Measurements from ENCODE around the gene RABGAP1L.

DNA sequence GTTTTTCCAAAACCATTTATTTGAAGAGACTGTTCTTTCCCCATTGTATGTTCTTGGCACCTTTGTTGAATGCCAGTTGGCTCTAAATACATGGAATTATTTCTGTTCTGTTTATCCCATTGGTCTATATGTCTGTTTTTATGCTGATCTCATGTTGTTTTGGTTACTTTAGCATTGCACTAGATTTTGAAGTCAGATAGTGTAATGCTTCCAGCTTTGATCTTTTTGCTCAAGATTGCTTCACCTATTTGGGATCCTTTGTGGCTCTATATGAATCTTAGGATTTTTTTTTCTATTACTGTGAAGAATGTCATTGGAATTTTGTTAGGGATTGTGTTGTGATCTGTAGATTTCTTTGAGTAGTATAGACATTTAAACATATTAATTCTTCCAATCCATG is 149.3 kb downstream of the RABGAP1L start:
- TF ChIP-seq, protein P1, sequence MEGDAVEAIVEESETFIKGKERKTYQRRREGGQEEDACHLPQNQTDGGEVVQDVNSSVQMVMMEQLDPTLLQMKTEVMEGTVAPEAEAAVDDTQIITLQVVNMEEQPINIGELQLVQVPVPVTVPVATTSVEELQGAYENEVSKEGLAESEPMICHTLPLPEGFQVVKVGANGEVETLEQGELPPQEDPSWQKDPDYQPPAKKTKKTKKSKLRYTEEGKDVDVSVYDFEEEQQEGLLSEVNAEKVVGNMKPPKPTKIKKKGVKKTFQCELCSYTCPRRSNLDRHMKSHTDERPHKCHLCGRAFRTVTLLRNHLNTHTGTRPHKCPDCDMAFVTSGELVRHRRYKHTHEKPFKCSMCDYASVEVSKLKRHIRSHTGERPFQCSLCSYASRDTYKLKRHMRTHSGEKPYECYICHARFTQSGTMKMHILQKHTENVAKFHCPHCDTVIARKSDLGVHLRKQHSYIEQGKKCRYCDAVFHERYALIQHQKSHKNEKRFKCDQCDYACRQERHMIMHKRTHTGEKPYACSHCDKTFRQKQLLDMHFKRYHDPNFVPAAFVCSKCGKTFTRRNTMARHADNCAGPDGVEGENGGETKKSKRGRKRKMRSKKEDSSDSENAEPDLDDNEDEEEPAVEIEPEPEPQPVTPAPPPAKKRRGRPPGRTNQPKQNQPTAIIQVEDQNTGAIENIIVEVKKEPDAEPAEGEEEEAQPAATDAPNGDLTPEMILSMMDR (conservative IDR thresholded peaks at IDR 0.05; ENCODE audit: low read length) = no peak
- no peak for TF ChIP-seq EZH2phosphoT487 (IDR thresholded peaks at IDR 0.05; ENCODE audit: borderline replicate concordance, low read depth, low read length)

All from OCI-LY7 (cell line).